OCI-LY3 (cell line): ENCODE data around the gene LIPG.
"Not testable (repeated sequence)": the region's sequence is repeated elsewhere in the genome, so short reads cannot be mapped to it uniquely, and the experiment has no call there.

Experiments used
- H2AFZ ChIP-seq: fragments of 200-600, 300-600 bp; shearing (Covaris generic); 2 replicates; pipeline ENCODE4 v1.6.0; 2014; ENCODE audit warnings: antibody characterized with exemption, low read depth, low read length
- H3K27ac ChIP-seq: fragments of 200-600, 300-600 bp; sonication (generic); 2 replicates; pipeline ENCODE4 v1.5.1; 2014; ENCODE audit warnings: mild to moderate bottlenecking, low read length, moderate library complexity, mixed read lengths
- H3K27me3 ChIP-seq: fragments of 200-600, 300-600 bp; sonication (generic); 2 replicates; pipeline ENCODE4 v1.6.1; 2014; ENCODE audit warnings: low read depth, low read length, mixed read lengths
- H3K36me3 ChIP-seq: fragments of 200-600, 300-600 bp; sonication (generic); replicated peaks from 2 replicates; pipeline ENCODE3; 2014; ENCODE audit warnings: low read depth, low read length, mixed read lengths
- H3K4me1 ChIP-seq: fragments of 300-600, 200-600 bp; sonication (generic); 2 replicates; pipeline ENCODE4 v1.6.1; 2014; ENCODE audit warnings: low read length, mixed read lengths
- H3K4me2 ChIP-seq: fragments of 200-600, 300-600 bp; sonication (generic); 2 replicates; pipeline ENCODE4 v1.6.1; 2014; ENCODE audit warnings: low read length, mixed read lengths
- H3K4me3 ChIP-seq: fragments of 300-600, 200-600 bp; sonication (generic); 2 replicates; pipeline ENCODE4 v1.5.1; 2014; ENCODE audit warnings: antibody characterized with exemption, mild to moderate bottlenecking, low read length, moderate library complexity
- H3K79me2 ChIP-seq: fragments of 300-600, 200-600 bp; shearing (Covaris generic); 2 replicates; pipeline ENCODE4 v1.6.1; 2014; ENCODE audit warnings: mild to moderate bottlenecking, low read length, mixed read lengths
- H3K9ac ChIP-seq: fragments of 300-600, 200-600 bp; shearing (Covaris generic); 2 replicates; pipeline ENCODE4 v1.6.0; 2014; ENCODE audit warnings: mild to moderate bottlenecking, low read length, moderate library complexity
- H3K9me3 ChIP-seq: fragments of 200-600, 300-600 bp; shearing (Covaris generic); 2 replicates; pipeline ENCODE4 v1.6.1; 2014; ENCODE audit warnings: low read length, mixed read lengths; ENCODE audit not compliant: insufficient read depth
- H4K20me1 ChIP-seq: fragments of 200-600, 300-600 bp; sonication (generic); 2 replicates; pipeline ENCODE4 v1.6.1; 2016; ENCODE audit warnings: low read length, mixed read lengths; ENCODE audit not compliant: insufficient read depth
- EZH2phosphoT487 ChIP-seq: fragments of 200-600 bp; shearing (Covaris generic); IDR thresholded peaks from 2 replicates; pipeline ENCODE4 v1.6.1; 2018; ENCODE audit warnings: antibody characterized with exemption, mixed run types, low read depth
- TF ChIP-seq, protein P1 (sequence below): fragments of 200-600, 300-600 bp; sonication (generic); IDR thresholded peaks from 2 replicates; pipeline ENCODE4 v1.5.1; 2014; ENCODE audit warnings: antibody characterized with exemption, low read length, low read depth

Gene LIPG

GRCh38 chr18:49580279-49580678, 18.4 kb downstream of the LIPG start:
- no peak for TF ChIP-seq EZH2phosphoT487
- TF ChIP-seq, protein P1, sequence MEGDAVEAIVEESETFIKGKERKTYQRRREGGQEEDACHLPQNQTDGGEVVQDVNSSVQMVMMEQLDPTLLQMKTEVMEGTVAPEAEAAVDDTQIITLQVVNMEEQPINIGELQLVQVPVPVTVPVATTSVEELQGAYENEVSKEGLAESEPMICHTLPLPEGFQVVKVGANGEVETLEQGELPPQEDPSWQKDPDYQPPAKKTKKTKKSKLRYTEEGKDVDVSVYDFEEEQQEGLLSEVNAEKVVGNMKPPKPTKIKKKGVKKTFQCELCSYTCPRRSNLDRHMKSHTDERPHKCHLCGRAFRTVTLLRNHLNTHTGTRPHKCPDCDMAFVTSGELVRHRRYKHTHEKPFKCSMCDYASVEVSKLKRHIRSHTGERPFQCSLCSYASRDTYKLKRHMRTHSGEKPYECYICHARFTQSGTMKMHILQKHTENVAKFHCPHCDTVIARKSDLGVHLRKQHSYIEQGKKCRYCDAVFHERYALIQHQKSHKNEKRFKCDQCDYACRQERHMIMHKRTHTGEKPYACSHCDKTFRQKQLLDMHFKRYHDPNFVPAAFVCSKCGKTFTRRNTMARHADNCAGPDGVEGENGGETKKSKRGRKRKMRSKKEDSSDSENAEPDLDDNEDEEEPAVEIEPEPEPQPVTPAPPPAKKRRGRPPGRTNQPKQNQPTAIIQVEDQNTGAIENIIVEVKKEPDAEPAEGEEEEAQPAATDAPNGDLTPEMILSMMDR, result no peak
- no peak overlapping the region for H3K4me2 ChIP-seq
- no peaks in the 10 kb centered on the region for H3K4me1 ChIP-seq
- no peak overlapping the region for H3K27ac ChIP-seq
- no peaks in the 10 kb centered on the region for H3K79me2 ChIP-seq
- peaks cover 19% of the 10 kb centered on the region for H3K27me3 ChIP-seq
- no peak overlapping the region for H3K9ac ChIP-seq
- no peaks in the 10 kb centered on the region for H3K9me3 ChIP-seq
- no peaks in the 10 kb centered on the region for H4K20me1 ChIP-seq
- H2AFZ ChIP-seq, result no peak overlapping the region
- no peaks in the 10 kb centered on the region for H3K36me3 ChIP-seq
- H3K4me3 ChIP-seq, result no peak overlapping the region

DNA sequence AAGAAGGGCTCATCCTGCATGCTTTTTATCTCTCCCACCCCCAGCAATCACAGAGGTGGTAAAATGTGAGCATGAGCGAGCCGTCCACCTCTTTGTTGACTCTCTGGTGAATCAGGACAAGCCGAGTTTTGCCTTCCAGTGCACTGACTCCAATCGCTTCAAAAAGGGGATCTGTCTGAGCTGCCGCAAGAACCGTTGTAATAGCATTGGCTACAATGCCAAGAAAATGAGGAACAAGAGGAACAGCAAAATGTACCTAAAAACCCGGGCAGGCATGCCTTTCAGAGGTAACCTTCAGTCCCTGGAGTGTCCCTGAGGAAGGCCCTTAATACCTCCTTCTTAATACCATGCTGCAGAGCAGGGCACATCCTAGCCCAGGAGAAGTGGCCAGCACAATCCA, 19.5 kb downstream of the LIPG start:
- Histone ChIP-seq H3K9ac (no peak overlapping the region), H3K79me2 (no peaks in the 10 kb centered on the region), H4K20me1 (no peaks in the 10 kb centered on the region), H3K27ac (no peak overlapping the region), H3K27me3 (peaks cover 24% of the 10 kb centered on the region), H3K4me1 (no peaks in the 10 kb centered on the region), H3K36me3 (no peaks in the 10 kb centered on the region), H2AFZ (no peak overlapping the region), H3K9me3 (no peaks in the 10 kb centered on the region), H3K4me3 (no peak overlapping the region), H3K4me2 (no peak overlapping the region)
- TF ChIP-seq EZH2phosphoT487, result no peak
- TF ChIP-seq, protein P1, result no peak

DNA sequence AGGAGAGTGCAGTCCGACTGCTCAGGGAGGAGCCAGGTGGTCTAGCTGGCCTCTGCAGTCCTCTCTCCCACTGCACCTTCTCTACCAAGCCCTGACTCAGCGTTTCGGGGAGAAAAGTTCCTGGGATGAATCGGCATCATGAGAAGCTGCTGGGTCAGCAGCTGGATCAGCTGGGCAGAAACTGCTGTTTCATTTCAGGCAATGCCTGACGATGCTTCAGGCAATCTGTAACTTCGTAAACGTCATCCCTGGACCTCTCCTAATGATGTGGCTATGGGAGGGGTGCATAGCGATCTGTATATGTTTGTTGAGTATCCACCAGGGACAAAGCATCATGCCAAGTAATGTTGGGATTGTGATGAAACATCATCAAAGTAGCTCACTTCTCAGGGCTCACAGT, 20.7 kb downstream of the LIPG start:
- H3K9me3 ChIP-seq, result no peaks in the 10 kb centered on the region
- H3K4me1 ChIP-seq, result no peaks in the 10 kb centered on the region
- no peak overlapping the region for H3K9ac ChIP-seq
- TF ChIP-seq EZH2phosphoT487, result no peak
- TF ChIP-seq, protein P1, result no peak
- no peaks in the 10 kb centered on the region for H3K36me3 ChIP-seq
- H4K20me1 ChIP-seq, result no peaks in the 10 kb centered on the region
- H2AFZ ChIP-seq, result no peak overlapping the region
- H3K4me3 ChIP-seq, result no peak overlapping the region
- H3K27me3 ChIP-seq, result peaks cover 24% of the 10 kb centered on the region
- no peak overlapping the region for H3K4me2 ChIP-seq
- no peak overlapping the region for H3K27ac ChIP-seq
- no peaks in the 10 kb centered on the region for H3K79me2 ChIP-seq

DNA sequence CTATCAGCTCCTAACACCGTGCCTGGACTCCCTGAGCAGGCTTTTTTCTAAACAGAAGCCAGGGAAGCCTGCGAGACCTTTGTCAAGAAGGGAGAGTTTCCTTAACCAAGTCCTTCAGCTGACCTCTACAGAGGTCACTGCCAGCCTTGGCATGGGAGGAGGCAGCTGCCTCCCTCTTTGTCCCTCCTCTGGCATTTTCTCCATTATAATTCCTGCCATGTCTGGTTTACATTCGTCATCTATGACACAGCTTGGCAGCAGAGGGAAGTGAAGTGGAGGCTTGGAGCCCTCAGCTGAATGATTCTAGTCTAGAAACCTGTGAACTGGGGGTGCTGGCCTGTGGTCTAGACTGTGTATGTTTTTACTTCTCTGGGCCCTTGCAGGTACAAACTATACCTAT, 22.5 kb downstream of the LIPG start:
- TF ChIP-seq, protein P1, result no peak
- TF ChIP-seq EZH2phosphoT487, result no peak
- H3K4me3 ChIP-seq, result no peak overlapping the region
- H3K9ac ChIP-seq, result no peak overlapping the region
- no peaks in the 10 kb centered on the region for H4K20me1 ChIP-seq
- no peaks in the 10 kb centered on the region for H3K36me3 ChIP-seq
- H3K27me3 ChIP-seq, result peaks cover 21% of the 10 kb centered on the region
- H2AFZ ChIP-seq, result no peak overlapping the region
- H3K79me2 ChIP-seq, result no peaks in the 10 kb centered on the region
- H3K9me3 ChIP-seq, result no peaks in the 10 kb centered on the region
- H3K4me1 ChIP-seq, result no peaks in the 10 kb centered on the region
- H3K27ac ChIP-seq, result no peak overlapping the region
- H3K4me2 ChIP-seq, result no peak overlapping the region

- H3K79me2 ChIP-seq, H4K20me1 ChIP-seq, H3K4me2 ChIP-seq, H3K36me3 ChIP-seq, H3K4me1 ChIP-seq, H3K9me3 ChIP-seq, H3K4me3 ChIP-seq, H3K27ac ChIP-seq, H2AFZ ChIP-seq, H3K9ac ChIP-seq: not testable (repeated sequence)
- H3K27me3 ChIP-seq, result peaks cover 20% of the 10 kb centered on the region
Measured at GRCh38 chr18:49584951-49585350, 23.1 kb downstream of the LIPG start.
